Spleen (tissue), 11 donors: Measurements from ENCODE around the gene BMP6. TPM values are rescaled to one million over a fixed set of nuclear protein-coding genes. Genes with fewer than 3 reads are reported as not detected.

Experiments used
- DNase-seq: peaks from one replicate; pipeline ENCODE4 v3.0.0-alpha.2; 2020
- H3K27ac ChIP-seq, 8 donors: fragments of 200-600 bp; sonication (generic) in 7 of 8; 1 replicate in 4 of 8; 2 replicates in 4 of 8; pipeline versions ENCODE4 v1.5.0 to v1.8.0; 2016 to 2021; ENCODE audit warnings: inconsistent platforms in 4 of 8, mild to moderate bottlenecking in 4 of 8, moderate library complexity in 1 of 8
- H3K27me3 ChIP-seq, 7 donors: fragments of 200-600 bp; sonication (generic) in 6 of 7; replicated peaks in 1 of 7; 1 replicate in 4 of 7; 2 replicates in 3 of 7; pipeline versions ENCODE4 v1.5.0 to v1.8.0; 2016 to 2021; ENCODE audit warnings: inconsistent platforms in 3 of 7, mild to moderate bottlenecking in 1 of 7
- H3K36me3 ChIP-seq, 6 donors: fragments of 200-600 bp; sonication (generic) in 5 of 6; 1 replicate in 4 of 6; 2 replicates in 2 of 6; pipeline versions ENCODE4 v1.5.0 to v1.8.0; 2016 to 2021; ENCODE audit warnings: inconsistent platforms in 2 of 6
- H3K4me1 ChIP-seq, 6 donors: fragments of 200-600 bp; sonication (generic) in 5 of 6; 1 replicate in 3 of 6; 2 replicates in 3 of 6; pipeline versions ENCODE4 v1.5.0 to v1.8.0; 2016 to 2021; ENCODE audit warnings: inconsistent platforms in 3 of 6
- H3K4me3 ChIP-seq, 8 donors: fragments of 200-600 bp; sonication (generic) in 7 of 8; 1 replicate in 4 of 8; 2 replicates in 4 of 8; pipeline versions ENCODE4 v1.5.0 to v1.8.0; 2016 to 2021; ENCODE audit warnings: inconsistent platforms in 4 of 8, mild to moderate bottlenecking in 4 of 8, moderate library complexity in 2 of 8
- H3K9me3 ChIP-seq, 8 donors: fragments of 200-600 bp; sonication (generic) in 7 of 8; 1 replicate in 4 of 8; 2 replicates in 4 of 8; pipeline versions ENCODE4 v1.5.0 to v1.8.0; 2016 to 2021; ENCODE audit warnings: inconsistent platforms in 4 of 8
- CTCF ChIP-seq, 11 experiments: fragments of 200-600 bp in 7 of 11; fragments of 450-650 bp in 4 of 11; sonication (generic) in 4 of 11; IDR thresholded peaks in 8 of 11; conservative IDR thresholded peaks in 3 of 11; 1 replicate in 7 of 11; 2 replicates in 4 of 11; pipeline versions ENCODE4 v1.4.0 to v1.8.0; 2016 to 2021; ENCODE audit warnings: antibody characterized with exemption in 11 of 11, inconsistent platforms in 4 of 11, mild to moderate bottlenecking in 1 of 11
- POLR2A ChIP-seq, 3 donors: fragments of 450-650 bp; IDR thresholded peaks; one replicate each; pipeline ENCODE4 v1.5.1; 2017; ENCODE audit warnings: antibody characterized with exemption in 3 of 3, mild to moderate bottlenecking in 1 of 3
- POLR2AphosphoS5 ChIP-seq, 3 donors: sonication (generic); formaldehyde crosslinking; IDR thresholded peaks; one replicate each; pipeline ENCODE4 v1.5.1; 2017; ENCODE audit warnings: antibody characterized with exemption in 3 of 3
- WGBS, 5 donors: extraction: QIAGEN DNeasy Blood & Tissue Kit in 3 of 5; methylation state at CpG; one replicate each; pipeline versions ENCODE4 v1.1.5 to v1.1.7; 2013 to 2018; 5-methylcytosine and 5-hydroxymethylcytosine counted together
- intact Hi-C: fragments of 100-400 bp; cut with DNase I; formaldehyde crosslinking; loops from one replicate; pipeline ENCODE4 v1.15.0; 2023; ENCODE audit warnings: low total_unique reads
- polyA plus RNA-seq, 3 donors: library from polyadenylated mRNA; stranded (reverse); fragments of 200-250 nt; gene quantifications; one replicate each; pipeline ENCODE4 v1.2.1, GENCODE V29; 2013
- total RNA-seq, 7 donors: library from RNA; depleted of rRNA in 3 of 7; stranded (reverse); fragments of >200 nt in 3 of 7; fragmentation: NEBNext Ultra II Directional in 4 of 7; extraction: Animal tissue kit (Norgen Biotek cat#: 25700) in 4 of 7; gene quantifications; one replicate each; pipeline versions ENCODE4 v1.1.0 to v1.2.1, GENCODE V29; 2016 to 2021
- donor health status: healthy with polysubstance abuse.
- donor health status: DM: no; HTN: no; CAD: no; lungs with moderate emphysema.
- donor health status: DM: no; HTN: no; CAD: no.
- donor health status: Bipolar disorder and iron deficiency.
- donor health status: healthy.
- donor health status: DM: no; HTN: no; CAD: no.
- donor health status: DM: yes; HTN: yes; CAD: no.

The BMP6 gene
- total and polyA plus RNA-seq, 10 donors, result 0.58 to 6.9 (median 4.8) TPM

GRCh38 chr6:7809346-7809745, 83.4 kb downstream of the BMP6 start:
- Histone ChIP-seq H3K4me3 (no peak overlapping the region), H3K27me3 (peaks cover 0 to 9% (median 0%) of the 10 kb centered on the region in 7 donors), H3K27ac (no peak overlapping the region), H3K4me1 (no peaks in the 10 kb centered on the region), H3K9me3 (no peaks in the 10 kb centered on the region), H3K36me3 (no peaks in the 10 kb centered on the region)
- 89 to 96% (median 95%) methylated on average over 7 of the region's 7 CpGs for WGBS, 5 donors
- no peak for DNase-seq
- intact Hi-C loops, result no loop called here
- TF ChIP-seq POLR2A (IDR thresholded peaks at IDR 0.05) (no peak), CTCF (IDR thresholded peaks at IDR 0.05 in 8 of 11, conservative IDR thresholded peaks at IDR 0.05 in 3 of 11) (no peak), POLR2AphosphoS5 (IDR thresholded peaks at IDR 0.05) (no peak)

- Histone ChIP-seq H3K36me3 (no peaks in the 10 kb centered on the region), H3K9me3 (no peaks in the 10 kb centered on the region), H3K4me1 (no peaks in the 10 kb centered on the region), H3K27ac (no peak overlapping the region), H3K27me3 (peaks cover 0 to 9% (median 0%) of the 10 kb centered on the region in 7 donors), H3K4me3 (no peak overlapping the region)
- WGBS, 5 donors, result 80 to 86% (median 81%) methylated on average over 9 of the region's 9 CpGs
- no peak for TF ChIP-seq CTCF (IDR thresholded peaks at IDR 0.05 in 8 of 11, conservative IDR thresholded peaks at IDR 0.05 in 3 of 11)
- no peak for TF ChIP-seq POLR2A (IDR thresholded peaks at IDR 0.05)
- no peak for TF ChIP-seq POLR2AphosphoS5 (IDR thresholded peaks at IDR 0.05)
- intact Hi-C loops, result no loop called here
- DNase-seq, result no peak
Observed at GRCh38 chr6:7811441-7811840, 85.5 kb downstream of the BMP6 start.

GRCh38 chr6:7812623-7813022, 86.7 kb downstream of the BMP6 start:
- DNase-seq, result no peak
- H3K4me1 ChIP-seq, result no peaks in the 10 kb centered on the region
- H3K27me3 ChIP-seq, result peaks cover 0 to 2% (median 0%) of the 10 kb centered on the region in 7 donors
- no peak for TF ChIP-seq POLR2A (IDR thresholded peaks at IDR 0.05)
- no peak for TF ChIP-seq POLR2AphosphoS5 (IDR thresholded peaks at IDR 0.05)
- no peak for TF ChIP-seq CTCF (IDR thresholded peaks at IDR 0.05 in 8 of 11, conservative IDR thresholded peaks at IDR 0.05 in 3 of 11)
- no peaks in the 10 kb centered on the region for H3K9me3 ChIP-seq
- no peak overlapping the region for H3K4me3 ChIP-seq
- intact Hi-C loops, result no loop called here
- H3K36me3 ChIP-seq, result no peaks in the 10 kb centered on the region
- no peak overlapping the region for H3K27ac ChIP-seq
- 45 to 68% (median 63%) methylated on average over 2 of the region's 2 CpGs for WGBS, 5 donors

- Histone ChIP-seq H3K27me3 (no peaks in the 10 kb centered on the region), H3K4me1 (no peaks in the 10 kb centered on the region), H3K9me3 (no peaks in the 10 kb centered on the region), H3K4me3 (no peak overlapping the region), H3K36me3 (no peaks in the 10 kb centered on the region), H3K27ac (no peak overlapping the region)
- no peak for TF ChIP-seq POLR2AphosphoS5 (IDR thresholded peaks at IDR 0.05)
- TF ChIP-seq CTCF (IDR thresholded peaks at IDR 0.05 in 8 of 11, conservative IDR thresholded peaks at IDR 0.05 in 3 of 11), result no peak
- TF ChIP-seq POLR2A (IDR thresholded peaks at IDR 0.05), result no peak
- WGBS, 5 donors, result 79 to 100% (median 95%) methylated on average over 1 of the region's 1 CpG
- no peak for DNase-seq
- intact Hi-C loops, result no loop called here
Observed at GRCh38 chr6:7813193-7813592, 87.3 kb downstream of the BMP6 start.
